Upper lobe of right lung (tissue), 1 donor: ENCODE results near the gene RSPO3. TPM values are rescaled to one million over a fixed set of nuclear protein-coding genes. Genes with fewer than 3 reads are reported as not detected.
A peak's percentile ranks its signal among the peaks of the same experiment; 100 is the strongest.

ENCODE experiments used
- ATAC-seq: fragments of 200-7000 bp; cut with Tn5 transposase; one replicate; pipeline ENCODE4 v1.9.1; 2020; ENCODE audit warnings: mild to moderate bottlenecking, moderate library complexity
- DNase-seq: peaks from one replicate; pipeline ENCODE4 v3.0.0-alpha.2; 2020
- H3K27ac ChIP-seq: fragments of 200-600 bp; one replicate; pipeline ENCODE4 v1.8.0; 2022
- H3K27me3 ChIP-seq: fragments of 200-600 bp; one replicate; pipeline ENCODE4 v1.8.0; 2022; ENCODE audit warnings: mild to moderate bottlenecking
- H3K36me3 ChIP-seq: fragments of 200-600 bp; one replicate; pipeline ENCODE4 v1.8.0; 2022
- H3K4me1 ChIP-seq: fragments of 200-600 bp; one replicate; pipeline ENCODE4 v1.8.0; 2022
- H3K4me3 ChIP-seq: fragments of 200-600 bp; one replicate; pipeline ENCODE4 v1.8.0; 2022; ENCODE audit warnings: mild to moderate bottlenecking
- H3K9me3 ChIP-seq: fragments of 200-600 bp; one replicate; pipeline ENCODE4 v1.8.0; 2022
- CTCF ChIP-seq: fragments of 200-600 bp; IDR thresholded peaks from one replicate; pipeline ENCODE4 v1.8.0; 2022; ENCODE audit warnings: antibody characterized with exemption
- intact Hi-C: fragments of 100-400 bp; cut with DNase I; formaldehyde crosslinking; loops from one replicate; pipeline ENCODE4 v1.11.0; 2022
- total RNA-seq: library from RNA; stranded (reverse); fragmentation: NEBNext Ultra II Directional; extraction: Animal tissue kit (Norgen Biotek cat#: 25700); gene quantifications from one replicate; pipeline ENCODE4 v1.2.1, GENCODE V29; 2021
- donor health status: DM: no; HTN: yes; CAD: no; lungs with severe emphysema.

The RSPO3 gene
- total RNA-seq, 1 donor from 2014 or later, result 6.2 TPM

- intact Hi-C loops, result no loop called here
- peaks cover 18% of the 10 kb centered on the region for H3K4me1 ChIP-seq
These were observed 6.2 kb downstream of the RSPO3 start for GRCh38 chr6:127124680-127125079.

GRCh38 chr6:127128066-127128465 is 9.6 kb downstream of the RSPO3 start:
- TF ChIP-seq CTCF, result no peak
- ATAC-seq (no peak), DNase-seq (no peak)
- H3K27me3 ChIP-seq, result no peaks in the 10 kb centered on the region
- H3K36me3 ChIP-seq, result no peaks in the 10 kb centered on the region
- H3K4me1 ChIP-seq, result no peaks in the 10 kb centered on the region
- intact Hi-C loops, result no loop called here
- no peaks in the 10 kb centered on the region for H3K9me3 ChIP-seq
- no peak overlapping the region for H3K4me3 ChIP-seq
- no peak overlapping the region for H3K27ac ChIP-seq

More at GRCh38 chr6:127124680-127125079, 6.2 kb downstream of the RSPO3 start:
- peaks cover 27% of the 10 kb centered on the region for H3K27me3 ChIP-seq
- no peak overlapping the region for H3K4me3 ChIP-seq
- no peak for ATAC-seq
- no peaks in the 10 kb centered on the region for H3K9me3 ChIP-seq
- DNase-seq, result no peak
- TF ChIP-seq CTCF, result no peak
- H3K27ac ChIP-seq, result no peak overlapping the region
- no peaks in the 10 kb centered on the region for H3K36me3 ChIP-seq

GRCh38 chr6:127129251-127129650 is 10.8 kb downstream of the RSPO3 start:
- no peaks in the 10 kb centered on the region for H3K27me3 ChIP-seq
- ATAC-seq (no peak), DNase-seq (no peak)
- no peaks in the 10 kb centered on the region for H3K36me3 ChIP-seq
- no peaks in the 10 kb centered on the region for H3K9me3 ChIP-seq
- intact Hi-C loops, result no loop called here
- no peaks in the 10 kb centered on the region for H3K4me1 ChIP-seq
- no peak for TF ChIP-seq CTCF
- H3K27ac ChIP-seq, result no peak overlapping the region
- H3K4me3 ChIP-seq, result no peak overlapping the region

- no peak overlapping the region for H3K27ac ChIP-seq
- H3K9me3 ChIP-seq, result no peaks in the 10 kb centered on the region
- no peak overlapping the region for H3K4me3 ChIP-seq
- no peaks in the 10 kb centered on the region for H3K36me3 ChIP-seq
- no peaks in the 10 kb centered on the region for H3K4me1 ChIP-seq
- DNase-seq, result no peak
- no peak for TF ChIP-seq CTCF
- H3K27me3 ChIP-seq, result no peaks in the 10 kb centered on the region
- ATAC-seq, result peak; percentile 60
- intact Hi-C loops, result no loop called here
These were observed 12.8 kb downstream of the RSPO3 start for GRCh38 chr6:127131275-127131674.

GRCh38 chr6:127131772-127132376 is 13.4 kb downstream of the RSPO3 start:
- Histone ChIP-seq H3K4me1 (no peaks in the 10 kb centered on the region), H3K4me3 (no peak overlapping the region), H3K27me3 (no peaks in the 10 kb centered on the region), H3K36me3 (no peaks in the 10 kb centered on the region), H3K9me3 (no peaks in the 10 kb centered on the region), H3K27ac (no peak overlapping the region)
- ATAC-seq (no peak), DNase-seq (no peak)
- intact Hi-C loops, result no loop called here
- no peak for TF ChIP-seq CTCF

- no peak overlapping the region for H3K27ac ChIP-seq
- no peaks in the 10 kb centered on the region for H3K36me3 ChIP-seq
- H3K27me3 ChIP-seq, result no peaks in the 10 kb centered on the region
- ATAC-seq (no peak), DNase-seq (no peak)
- intact Hi-C loops, result no loop called here
- H3K4me1 ChIP-seq, result no peaks in the 10 kb centered on the region
- H3K9me3 ChIP-seq, result no peaks in the 10 kb centered on the region
- TF ChIP-seq CTCF, result no peak
- H3K4me3 ChIP-seq, result no peak overlapping the region
These were observed 15.7 kb downstream of the RSPO3 start for GRCh38 chr6:127134136-127134535.
